Cortex of kidney (tissue), 1 donor: ENCODE measurements around the gene DSPP.
"Not testable (repeated sequence)": the region's sequence is repeated elsewhere in the genome, so short reads cannot be mapped to it uniquely, and the experiment has no call there.

Experiments
- DNase-seq: peaks from one replicate; lab custom pipeline; 2025; lab: John Stamatoyannopoulos, UW

The DSPP gene

DNA sequence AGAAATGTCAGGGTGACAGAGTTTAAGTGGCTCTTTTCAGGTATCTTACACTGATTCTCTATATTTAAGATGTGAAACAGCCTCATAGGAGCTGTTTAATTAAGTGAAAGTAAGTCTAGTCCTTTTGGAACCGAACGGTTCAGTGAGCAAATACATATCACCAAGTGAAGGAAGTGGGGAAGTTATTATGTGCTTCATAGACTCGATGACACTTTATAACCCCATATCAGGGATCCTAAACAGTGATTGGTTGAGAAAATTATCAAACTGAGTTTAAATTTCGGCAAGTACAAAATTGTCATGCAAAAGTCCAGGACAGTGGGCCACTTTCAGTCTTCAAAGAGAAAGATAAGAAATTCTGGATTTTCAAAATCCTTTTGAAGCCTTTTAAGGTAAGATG lies at the start of gene DSPP:
Gene DSPP (plus strand): TSS at position 301 of the 400 bp plus-strand sequence. CDS start 2,380 bp downstream, outside the sequence.
- DNase-seq, result no peak

DNA sequence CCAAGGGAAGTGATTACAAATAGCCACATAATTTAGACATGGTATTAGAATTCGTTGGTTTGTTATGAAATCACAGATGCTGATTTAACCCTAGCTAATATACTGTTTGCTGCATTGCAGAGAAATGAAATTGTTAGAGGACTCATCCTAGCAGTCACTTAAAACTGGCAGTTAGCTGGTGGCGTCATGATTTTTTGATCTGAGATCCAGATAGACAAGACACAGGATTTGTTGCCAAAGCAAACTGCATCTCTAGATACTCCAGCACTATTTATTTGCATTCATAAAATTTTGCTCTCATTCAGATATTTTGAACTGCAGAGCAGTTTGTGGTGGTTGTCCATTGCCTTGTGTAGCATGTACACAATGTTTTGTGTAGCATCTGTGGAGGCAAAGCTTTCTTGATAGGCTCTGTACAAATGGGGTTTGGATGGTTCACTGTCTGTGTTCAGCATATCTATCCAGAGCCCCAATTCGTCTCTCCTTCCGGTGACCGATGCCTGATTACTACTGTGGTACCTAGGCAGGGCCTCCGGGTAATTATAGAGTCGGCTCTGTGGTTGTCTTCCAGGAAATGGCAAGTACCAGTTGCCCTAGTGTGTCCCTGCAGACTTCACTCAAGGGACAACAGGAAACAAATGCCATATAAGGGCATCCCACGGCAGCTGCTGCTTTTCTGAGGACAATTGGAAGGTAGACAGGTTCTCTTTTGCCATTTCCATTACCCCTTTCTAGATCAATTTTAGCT lies 49.1 kb upstream of the DSPP start:
- no peak for DNase-seq

DNA sequence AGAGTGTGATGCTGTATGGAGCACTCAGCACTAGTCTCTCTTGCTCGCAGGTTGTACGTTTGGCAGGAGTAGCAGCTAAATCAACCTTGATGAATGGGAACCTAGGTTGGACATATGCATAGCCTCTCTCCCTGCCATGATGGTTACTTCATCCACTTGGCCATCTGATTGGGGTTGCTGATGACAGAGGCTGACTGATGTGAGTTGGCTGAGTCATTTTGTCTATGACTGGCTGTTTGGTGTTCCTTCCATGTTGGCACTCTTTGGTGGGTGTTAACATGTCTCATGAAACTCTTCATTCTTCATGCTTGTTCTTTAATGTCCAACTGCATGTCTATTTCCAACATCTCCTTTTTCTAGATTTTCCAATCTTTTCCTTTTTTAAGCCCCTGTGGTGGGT lies 47.5 kb upstream of the DSPP start:
- no peak for DNase-seq

DNA sequence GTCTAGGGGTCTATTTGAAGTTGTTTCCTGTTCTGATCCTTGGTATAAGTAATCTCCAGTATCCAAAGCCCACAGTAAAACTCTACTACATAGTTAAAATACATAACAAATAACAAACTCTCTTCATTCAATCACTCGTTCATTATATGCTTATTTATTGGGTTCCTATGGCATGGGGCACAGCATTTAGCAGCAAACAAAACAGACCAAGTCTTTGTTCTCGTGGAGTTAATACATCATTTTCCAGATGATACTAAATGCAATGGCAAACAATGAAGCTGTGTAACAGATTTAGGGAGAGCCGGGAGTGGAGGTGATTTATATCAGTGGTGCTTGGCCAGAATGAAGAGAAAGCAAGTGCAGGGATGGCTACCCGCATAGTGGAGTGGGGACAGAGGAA lies 42.6 kb upstream of the DSPP start:
- DNase-seq, result no peak

DNA sequence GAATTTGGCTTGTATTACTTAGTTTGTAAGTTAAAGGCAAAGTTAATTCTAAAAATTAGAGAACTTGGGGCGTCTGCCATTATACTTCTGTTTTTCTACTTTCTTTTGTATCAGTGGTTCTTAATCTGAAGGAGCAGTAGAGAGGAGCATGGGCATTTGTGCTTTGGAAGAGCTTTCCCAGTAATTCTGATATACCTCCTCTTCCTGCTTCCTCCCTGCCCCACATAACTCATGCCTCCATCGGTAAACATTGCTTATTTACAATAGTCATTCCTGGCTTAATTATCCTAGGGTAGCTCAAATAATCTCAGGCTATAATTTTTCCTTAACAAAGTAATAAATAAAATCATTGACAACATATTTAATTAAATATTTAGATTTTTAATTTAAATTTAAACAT lies 42.1 kb upstream of the DSPP start:
- DNase-seq, result no peak

DNA sequence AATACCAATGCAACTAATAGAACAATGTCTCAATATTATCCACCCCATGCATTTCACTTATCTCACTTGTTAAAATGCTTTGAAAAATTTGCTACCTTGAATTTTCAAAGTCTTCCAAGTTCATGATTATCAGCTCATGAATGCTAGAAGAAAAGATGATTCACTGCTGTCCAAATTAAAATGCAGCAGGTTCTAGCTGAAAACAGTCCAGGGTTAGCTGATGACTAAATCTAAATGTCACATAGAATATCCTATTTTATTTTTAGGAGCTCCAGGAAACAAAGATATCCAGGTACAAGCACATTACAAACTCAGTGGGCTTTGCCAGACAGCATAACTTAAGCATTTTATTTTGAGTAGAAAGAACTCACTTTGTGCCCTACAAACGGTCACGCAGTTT lies 41.1 kb upstream of the DSPP start:
- DNase-seq, result no peak

DNA sequence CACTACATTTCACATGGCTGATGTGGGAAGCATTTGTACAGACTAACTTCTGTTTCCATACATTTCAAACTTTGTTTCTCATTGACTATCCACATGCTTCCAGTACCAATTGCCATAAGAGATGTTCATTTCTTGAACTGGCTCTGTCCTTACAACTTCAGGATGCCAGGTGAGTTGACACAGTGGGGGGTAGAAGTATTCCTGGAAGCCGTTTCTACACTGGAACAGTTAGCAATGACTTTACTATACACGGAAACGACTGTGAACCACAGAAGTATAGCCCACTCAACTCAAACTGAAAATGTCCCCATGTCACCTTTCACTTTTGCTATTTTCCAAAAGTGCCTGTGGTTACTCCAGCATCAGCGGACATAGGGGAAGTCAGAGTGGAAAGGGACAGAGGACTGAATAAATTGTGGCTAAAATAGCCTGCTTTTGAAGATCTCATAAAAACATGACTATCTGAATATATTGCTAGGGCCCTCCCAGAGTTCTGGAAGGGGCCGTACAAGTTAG lies 38.0 kb upstream of the DSPP start:
- DNase-seq, result no peak

DNA sequence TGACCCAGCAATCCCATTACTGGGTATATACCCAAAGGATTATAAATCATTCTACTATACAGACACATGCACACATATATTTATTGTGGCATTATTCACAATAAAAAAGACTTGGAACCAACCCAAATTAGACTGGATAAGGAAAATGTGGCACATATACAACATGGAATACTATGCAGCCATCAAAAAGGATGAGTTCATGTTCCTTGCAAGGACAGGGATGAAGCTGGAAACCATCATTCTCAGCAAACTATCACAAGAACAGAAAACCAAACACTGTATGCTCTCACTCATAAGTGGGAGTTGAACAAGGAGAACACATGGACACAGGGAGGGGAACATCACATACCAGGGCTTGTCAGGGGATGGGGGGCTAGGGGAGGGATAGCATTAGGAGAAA lies 34.0 kb upstream of the DSPP start:
- not testable (repeated sequence) for DNase-seq

DNA sequence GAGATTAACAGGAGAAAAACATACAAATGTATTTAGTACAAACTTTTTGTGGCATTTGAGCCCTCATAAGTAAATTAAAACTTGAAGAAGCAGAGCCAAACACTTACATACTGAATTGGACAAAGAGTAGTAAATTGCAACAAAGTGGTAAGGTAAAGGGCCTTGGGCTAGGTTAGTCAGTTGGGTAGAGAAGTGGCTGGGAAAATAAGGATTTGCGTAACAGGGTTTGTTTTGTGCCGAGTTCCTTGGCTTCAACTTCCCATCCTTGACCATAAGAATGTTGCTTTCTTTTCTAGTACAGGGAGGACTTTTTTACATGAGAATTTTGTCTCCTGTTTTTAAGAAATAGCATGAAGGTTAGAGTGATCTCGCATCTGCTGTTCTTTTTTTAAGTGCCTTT lies 33.3 kb upstream of the DSPP start:
- DNase-seq, result no peak

DNA sequence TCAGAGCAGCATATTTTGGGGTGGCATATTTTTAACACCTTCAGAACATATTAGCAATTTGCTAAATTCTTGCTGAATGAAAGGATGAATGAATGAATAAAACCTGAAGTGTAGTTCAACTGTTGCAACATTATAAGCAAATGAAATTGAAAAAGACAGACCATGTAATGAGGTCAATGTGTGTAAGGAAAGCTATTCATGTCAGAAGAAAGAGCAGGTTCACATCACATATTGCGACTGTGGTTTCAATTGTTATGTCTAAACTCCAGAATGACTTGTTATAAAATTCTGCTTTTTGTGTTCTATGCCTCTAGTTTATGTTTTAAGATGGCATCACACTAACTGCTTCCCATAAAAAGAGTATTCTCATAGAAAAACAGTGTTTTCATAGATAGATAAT lies 32.9 kb upstream of the DSPP start:
- DNase-seq, result no peak

DNA sequence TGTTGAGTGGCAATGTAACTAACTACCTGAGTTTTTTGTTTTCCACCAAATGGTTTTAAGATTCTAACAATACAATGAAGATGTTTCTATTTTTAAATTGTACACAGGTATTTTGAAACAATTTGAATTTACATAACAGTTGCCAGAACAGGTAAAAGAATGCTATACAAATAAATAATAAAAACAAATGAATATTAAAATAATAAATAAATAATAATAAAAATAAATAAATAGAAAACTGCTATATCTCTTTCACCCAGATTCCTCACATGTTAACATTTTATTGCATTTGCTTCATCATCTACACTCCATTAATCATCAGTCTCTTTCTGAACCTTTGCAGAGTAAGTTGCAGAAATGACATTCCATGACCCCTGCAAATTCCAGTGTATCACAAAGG lies 32.3 kb upstream of the DSPP start:
- DNase-seq, result no peak

DNA sequence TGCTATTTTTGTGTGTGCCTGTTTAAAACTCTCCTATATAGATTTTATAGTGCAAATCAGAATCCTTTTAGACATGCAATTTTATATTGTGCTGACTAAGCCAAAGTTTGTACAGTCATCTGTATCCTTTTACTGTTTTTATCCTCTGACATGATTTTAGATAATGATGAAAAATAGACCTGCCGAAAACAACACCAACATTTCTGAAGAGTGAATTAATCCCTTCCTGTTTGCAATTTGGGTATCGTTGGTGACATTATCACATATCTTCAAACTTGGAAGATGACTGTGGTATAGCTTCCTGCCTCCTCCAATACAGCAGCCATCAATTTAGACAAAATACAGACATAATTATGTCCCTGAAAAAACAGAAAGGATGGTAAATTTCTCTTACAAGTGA lies 28.9 kb upstream of the DSPP start:
- DNase-seq, result no peak

DNA sequence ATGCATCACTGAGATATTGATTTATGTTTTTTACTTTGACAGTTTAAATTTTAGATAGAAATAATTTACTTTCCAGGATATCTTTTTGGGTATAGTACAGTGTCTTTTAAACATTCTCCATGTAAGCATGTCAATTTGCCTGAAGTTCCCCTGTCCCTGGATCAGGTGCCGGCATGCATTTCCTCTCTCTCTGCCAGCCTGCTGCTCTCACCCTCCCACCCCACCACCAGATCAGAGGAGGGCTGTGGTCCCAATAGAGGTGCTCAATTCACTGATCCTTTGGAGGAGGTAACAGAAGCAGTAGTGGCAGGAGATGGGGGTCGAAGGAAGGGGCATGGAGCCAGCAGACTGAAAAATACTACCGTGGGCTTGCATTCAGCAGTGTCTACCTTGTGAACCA lies 28.3 kb upstream of the DSPP start:
- DNase-seq, result no peak

DNA sequence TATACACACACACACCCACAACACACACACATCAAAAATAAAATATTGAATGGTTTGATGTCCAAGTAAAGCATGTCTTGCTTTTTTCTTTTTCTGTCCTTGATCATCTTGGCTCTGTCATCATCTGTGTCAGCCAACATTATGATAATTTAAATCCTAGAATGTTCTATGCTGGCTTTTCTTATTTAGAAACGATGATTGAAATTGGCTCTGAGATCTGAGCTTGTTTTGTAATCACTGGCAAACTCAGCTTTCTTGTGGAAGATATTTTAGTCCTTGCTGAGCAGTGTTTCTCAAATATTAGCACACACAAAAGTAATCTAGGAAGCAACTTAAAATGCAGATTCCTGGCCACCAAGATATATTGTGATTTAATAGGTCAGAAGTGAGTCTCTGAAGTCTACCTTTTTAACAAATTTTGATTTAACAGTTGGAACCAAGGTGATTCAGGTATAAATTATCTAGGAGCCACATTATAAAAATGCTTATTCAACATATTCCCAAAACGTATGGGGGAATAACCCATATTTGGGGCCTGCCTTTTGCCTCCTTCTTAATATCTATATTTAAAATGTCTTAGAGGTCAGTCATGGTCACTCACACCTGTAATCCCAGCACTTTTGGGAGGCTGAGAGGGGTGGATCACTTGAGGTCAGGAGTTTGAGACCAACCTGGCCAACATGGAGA lies 24.0 kb upstream of the DSPP start:
- no peak for DNase-seq

DNA sequence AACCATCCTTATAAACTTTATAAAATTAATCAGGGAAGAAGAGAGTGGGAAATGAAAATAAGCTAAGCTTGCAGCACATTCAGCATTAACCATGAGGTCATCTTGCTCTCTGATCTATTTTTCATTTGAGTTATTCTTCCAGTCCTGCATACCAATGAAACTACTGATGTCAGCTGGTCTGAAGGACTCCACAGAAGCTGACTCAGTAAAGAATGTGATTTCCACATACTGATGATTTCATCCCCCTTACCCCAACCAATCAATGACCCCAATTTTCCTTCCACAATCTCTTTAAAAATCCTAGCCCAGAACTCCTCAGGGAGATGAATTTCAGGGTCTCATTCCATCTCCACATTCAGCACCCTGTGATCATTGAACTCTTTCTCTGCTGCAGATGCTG lies 18.8 kb upstream of the DSPP start:
- no peak for DNase-seq

DNA sequence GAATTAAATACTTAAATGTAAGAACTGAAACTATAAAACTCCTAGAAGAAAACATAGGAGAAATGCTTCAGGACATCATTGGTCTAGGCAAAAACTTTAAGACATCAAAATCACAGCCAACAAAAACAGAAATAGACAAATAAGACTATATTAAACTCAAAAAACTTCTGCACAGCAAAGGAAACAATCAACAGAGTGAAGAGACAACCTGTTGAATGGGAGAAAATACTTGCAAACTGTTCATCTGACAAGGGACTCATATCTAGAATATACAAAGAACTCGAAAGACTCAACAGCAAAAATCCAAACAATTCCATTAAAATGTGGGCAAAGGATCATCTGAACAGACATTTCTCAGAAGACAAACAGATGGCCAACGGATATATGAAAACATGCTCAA lies 16.2 kb upstream of the DSPP start:
- DNase-seq, result no peak

DNA sequence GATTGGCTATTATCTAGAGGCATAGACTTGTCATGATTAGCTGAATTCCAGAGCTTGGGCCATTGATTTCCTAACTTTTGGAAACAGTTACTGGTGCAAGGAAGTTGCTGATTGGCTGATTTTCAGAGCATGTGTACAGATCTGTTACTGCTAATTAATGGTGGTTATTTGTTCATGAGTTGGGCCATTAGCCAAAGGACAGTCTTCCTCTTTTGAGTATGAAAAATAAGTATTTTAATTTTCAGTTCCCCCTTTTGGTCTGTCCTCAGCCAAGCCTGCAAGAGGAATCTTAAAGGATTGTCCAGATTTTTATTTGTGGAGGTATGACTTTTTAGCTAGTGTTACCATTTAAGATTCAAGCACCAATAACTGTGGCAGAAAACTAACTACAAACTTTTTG lies 7.0 kb upstream of the DSPP start:
- DNase-seq, result no peak

DNA sequence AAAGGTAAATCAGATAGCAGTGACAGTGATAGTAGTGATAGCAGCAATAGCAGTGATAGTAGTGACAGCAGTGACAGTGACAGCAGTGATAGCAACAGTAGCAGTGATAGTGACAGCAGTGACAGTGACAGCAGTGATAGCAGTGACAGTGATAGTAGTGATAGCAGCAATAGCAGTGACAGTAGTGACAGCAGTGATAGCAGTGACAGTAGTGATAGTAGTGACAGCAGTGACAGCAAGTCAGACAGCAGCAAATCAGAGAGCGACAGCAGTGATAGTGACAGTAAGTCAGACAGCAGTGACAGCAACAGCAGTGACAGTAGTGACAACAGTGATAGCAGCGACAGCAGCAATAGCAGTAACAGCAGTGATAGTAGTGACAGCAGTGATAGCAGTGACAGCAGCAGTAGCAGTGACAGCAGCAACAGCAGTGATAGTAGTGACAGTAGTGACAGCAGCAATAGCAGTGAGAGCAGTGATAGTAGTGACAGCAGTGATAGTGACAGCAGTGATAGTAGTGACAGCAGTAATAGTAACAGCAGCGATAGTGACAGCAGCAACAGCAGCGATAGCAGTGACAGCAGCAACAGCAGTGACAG lies 6.1 kb downstream of the DSPP start:
- DNase-seq, result no peak

DNA sequence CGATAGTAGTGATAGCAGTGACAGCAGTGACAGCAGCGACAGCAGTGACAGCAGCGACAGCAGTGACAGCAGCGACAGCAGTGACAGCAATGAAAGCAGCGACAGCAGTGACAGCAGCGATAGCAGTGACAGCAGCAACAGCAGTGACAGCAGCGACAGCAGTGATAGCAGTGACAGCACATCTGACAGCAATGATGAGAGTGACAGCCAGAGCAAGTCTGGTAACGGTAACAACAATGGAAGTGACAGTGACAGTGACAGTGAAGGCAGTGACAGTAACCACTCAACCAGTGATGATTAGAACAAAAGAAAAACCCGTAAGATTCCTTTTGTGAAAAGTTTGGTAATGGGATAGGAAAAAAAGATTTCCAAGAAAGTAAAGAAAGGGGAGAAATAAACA lies 7.9 kb downstream of the DSPP start:
- DNase-seq, result no peak

DNA sequence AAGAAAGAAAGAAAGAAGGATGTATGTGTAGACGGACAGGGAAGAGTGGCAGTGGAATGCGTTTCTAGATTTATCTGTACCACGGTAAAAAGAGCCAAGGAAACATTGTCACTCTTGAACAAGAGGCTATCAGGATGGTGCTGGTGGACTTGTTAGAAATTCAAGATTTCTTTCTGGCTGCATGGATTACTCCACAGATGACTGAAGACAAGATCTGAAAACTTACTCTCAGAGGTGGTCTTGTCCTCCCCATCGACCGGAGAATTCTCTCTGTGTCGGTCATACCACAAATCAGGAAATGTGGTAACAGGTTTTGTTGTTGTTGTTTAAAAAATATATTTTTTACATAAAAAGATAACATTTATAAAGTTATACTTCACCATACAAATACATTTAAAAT lies 11.8 kb downstream of the DSPP start:
- no peak for DNase-seq

DNA sequence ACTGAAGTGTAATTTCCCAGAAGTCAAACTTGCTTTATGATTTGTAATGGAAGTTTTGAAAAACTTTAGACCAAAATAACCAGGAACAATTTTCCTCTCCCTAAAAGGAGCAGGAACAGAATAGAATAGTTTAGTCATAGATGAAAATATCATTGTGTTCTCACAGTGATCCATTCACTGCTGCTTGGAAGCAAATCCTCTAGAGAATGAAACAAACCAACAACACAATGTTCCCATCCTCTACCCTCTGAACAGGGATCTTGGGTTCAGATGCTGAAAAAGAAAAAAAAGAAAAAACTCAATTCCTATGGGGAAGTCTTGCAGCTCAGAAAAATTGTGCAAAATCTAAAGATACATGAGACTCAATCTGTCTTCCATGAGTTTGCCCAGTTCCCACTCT lies 12.2 kb downstream of the DSPP start:
- DNase-seq, result no peak

DNA sequence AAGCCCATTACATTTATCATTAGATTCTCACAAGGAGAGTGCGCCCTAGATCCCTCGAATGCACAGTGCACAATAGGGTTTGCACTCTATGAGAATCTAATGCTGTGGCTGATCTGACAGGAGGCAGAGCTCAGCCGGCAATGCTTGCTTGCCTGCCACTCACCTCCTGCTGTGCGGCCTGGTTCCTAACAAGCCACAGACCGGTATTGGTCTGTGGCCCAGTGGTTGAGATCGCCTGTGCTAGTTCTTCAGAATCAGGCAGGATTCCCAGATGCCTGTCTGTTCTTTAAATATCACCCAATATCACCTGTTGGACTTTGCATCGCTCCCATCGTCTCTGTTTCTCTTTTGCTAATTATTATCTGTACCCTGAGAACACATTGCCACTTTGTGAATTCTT lies 14.0 kb downstream of the DSPP start:
- no peak for DNase-seq

DNA sequence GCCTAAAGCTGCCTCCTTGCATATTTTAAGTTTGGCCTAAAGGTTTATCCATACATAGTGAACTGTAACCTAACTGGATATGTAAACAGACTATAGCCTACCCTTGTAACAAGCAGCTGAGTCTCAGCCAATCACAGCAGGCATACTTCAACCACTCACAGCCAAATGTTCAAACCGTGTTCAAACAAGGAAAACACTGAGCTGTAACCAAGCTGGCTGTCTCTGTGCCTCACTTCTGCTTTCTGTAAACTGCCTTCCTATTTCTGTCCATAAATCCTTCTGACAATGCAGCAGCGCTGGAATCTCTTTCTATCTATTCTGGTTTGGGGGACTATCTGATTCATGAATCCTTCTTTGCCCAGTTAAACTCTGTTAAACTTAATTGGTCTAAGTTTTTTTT lies 16.4 kb downstream of the DSPP start:
- DNase-seq, result no peak
